SK-N-DZ (cell line): ENCODE data around the gene HAND2.

ENCODE experiments used
- DNase-seq: peaks from one replicate; pipeline ENCODE4 v3.0.0-alpha.2; 2015; ENCODE audit warnings: low spot score

HAND2 gene

GRCh38 chr4:173478201-173478912 lies 51.7 kb downstream of the HAND2 start:
- DNase-seq = no peak

DNA sequence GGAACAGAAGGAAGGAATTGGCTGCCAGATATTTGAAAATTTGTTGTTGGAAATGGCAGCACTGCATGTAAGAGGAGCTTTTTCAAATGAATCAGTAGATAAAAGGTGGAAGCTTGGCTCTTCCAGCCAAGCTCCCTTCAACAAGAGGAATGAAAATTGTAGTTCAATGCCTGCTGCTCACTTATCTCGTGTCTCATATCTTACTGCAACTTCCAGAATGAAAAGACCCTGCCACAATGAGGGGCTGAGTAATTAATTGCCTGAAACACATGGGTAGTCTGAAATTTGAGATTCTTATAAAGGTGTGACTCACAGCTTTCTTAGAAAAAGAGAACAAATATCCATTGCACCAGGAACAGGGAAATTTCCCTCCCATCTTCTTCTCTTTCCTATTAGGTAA lies 53.0 kb downstream of the HAND2 start:
- DNase-seq = no peak
